ENCODE measurements around the gene SLC35B1. TPM values are rescaled to one million over a fixed set of nuclear protein-coding genes. Genes with fewer than 3 reads are reported as not detected.
A peak's percentile ranks its signal among the peaks of the same experiment; 100 is the strongest.

SLC35B1 gene
- total RNA-seq, 1 donor from 2014 or later = 71.7 TPM

GRCh38 chr17:49703557-49704277 is 4.0 kb downstream of the SLC35B1 start:
- H3K36me3 Mint-ChIP-seq = peaks cover 12% of the 10 kb centered on the region
- no peak overlapping the region for H3K4me3 Mint-ChIP-seq
- H3K27me3 Mint-ChIP-seq = no peaks in the 10 kb centered on the region
- no peaks in the 10 kb centered on the region for H3K9me3 Mint-ChIP-seq
- H3K4me1 Mint-ChIP-seq (ENCODE audit: unreplicated experiment) = peaks cover 11% of the 10 kb centered on the region
- TF ChIP-seq CTCF (conservative IDR thresholded peaks at IDR 0.05) = peak; percentile 66
- no peak for DNase-seq (ENCODE audit: extremely low spot score, unreplicated experiment)
- no peak overlapping the region for H3K27ac Mint-ChIP-seq

DNA sequence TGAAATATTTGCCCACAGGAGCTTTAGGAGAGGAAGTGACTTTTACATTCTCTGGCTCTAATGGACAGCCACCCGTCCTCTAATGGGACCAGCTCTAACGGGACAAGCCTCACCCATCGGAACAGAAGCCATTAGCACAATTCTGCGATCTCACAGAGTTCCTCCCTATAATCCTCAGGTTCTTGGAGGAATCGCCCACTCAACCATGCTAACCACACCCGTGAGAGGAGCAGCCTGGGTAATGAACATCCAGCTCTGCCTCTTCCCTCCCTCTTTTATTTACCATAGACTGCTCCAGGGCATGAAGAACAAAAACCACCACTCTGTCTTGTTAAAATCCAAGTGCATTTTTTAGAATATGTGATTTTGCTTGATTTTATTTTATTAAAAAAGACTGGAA is 6.8 kb downstream of the SLC35B1 start:
- no peaks in the 10 kb centered on the region for H3K27me3 Mint-ChIP-seq
- H3K36me3 Mint-ChIP-seq = peaks cover 12% of the 10 kb centered on the region
- peaks cover 6% of the 10 kb centered on the region for H3K4me1 Mint-ChIP-seq (ENCODE audit: unreplicated experiment)
- no peak overlapping the region for H3K27ac Mint-ChIP-seq
- H3K4me3 Mint-ChIP-seq = no peak overlapping the region
- no peak for TF ChIP-seq CTCF (conservative IDR thresholded peaks at IDR 0.05)
- no peak for DNase-seq (ENCODE audit: extremely low spot score, unreplicated experiment)
- H3K9me3 Mint-ChIP-seq = no peaks in the 10 kb centered on the region

- Mint-ChIP-seq H3K4me1 (ENCODE audit: unreplicated experiment) (peaks cover 5% of the 10 kb centered on the region), H3K9me3 (no peaks in the 10 kb centered on the region), H3K27ac (no peak overlapping the region), H3K27me3 (peaks cover 3% of the 10 kb centered on the region), H3K4me3 (no peak overlapping the region), H3K36me3 (peaks cover 7% of the 10 kb centered on the region)
- DNase-seq (ENCODE audit: extremely low spot score, unreplicated experiment) = no peak
- TF ChIP-seq CTCF (conservative IDR thresholded peaks at IDR 0.05) = no peak
These were observed 7.7 kb downstream of the SLC35B1 start for GRCh38 chr17:49699966-49700575.

GRCh38 chr17:49698005-49698404 is 9.8 kb downstream of the SLC35B1 start:
- Mint-ChIP-seq H3K36me3 (peaks cover 5% of the 10 kb centered on the region), H3K4me3 (no peak overlapping the region), H3K9me3 (no peaks in the 10 kb centered on the region), H3K4me1 (ENCODE audit: unreplicated experiment) (peaks cover 5% of the 10 kb centered on the region), H3K27me3 (peaks cover 12% of the 10 kb centered on the region), H3K27ac (no peak overlapping the region)
- DNase-seq (ENCODE audit: extremely low spot score, unreplicated experiment) = no peak
- no peak for TF ChIP-seq CTCF (conservative IDR thresholded peaks at IDR 0.05)

GRCh38 chr17:49696233-49696761 is 11.5 kb downstream of the SLC35B1 start:
- H3K27ac Mint-ChIP-seq = no peak overlapping the region
- H3K4me1 Mint-ChIP-seq (ENCODE audit: unreplicated experiment) = peaks cover 9% of the 10 kb centered on the region
- no peak for TF ChIP-seq CTCF (conservative IDR thresholded peaks at IDR 0.05)
- H3K9me3 Mint-ChIP-seq = no peaks in the 10 kb centered on the region
- peaks cover 23% of the 10 kb centered on the region for H3K27me3 Mint-ChIP-seq
- no peak overlapping the region for H3K4me3 Mint-ChIP-seq
- H3K36me3 Mint-ChIP-seq = peaks cover 5% of the 10 kb centered on the region
- no peak for DNase-seq (ENCODE audit: extremely low spot score, unreplicated experiment)
